ENCODE measurements around the gene LYPD6B. TPM values are rescaled to one million over a fixed set of nuclear protein-coding genes. Genes with fewer than 3 reads are reported as not detected.

LYPD6B gene
- total and polyA plus RNA-seq, 10 of the 15 experiments (the other 5 are each of a cell fraction or from before 2014, with no cell fraction given): 1.0 to 6.6 (median 4.0) TPM

GRCh38 chr2:149018981-149019380 is 19.5 kb upstream of the LYPD6B start:
- Histone ChIP-seq H3K4me2 (ENCODE audit: control insufficient read depth, insufficient read depth) (peak overlapping the region; percentile 95), H3K9ac (ENCODE audit: control insufficient read depth, insufficient read depth, low read length) (peak overlapping the region; percentile 44), H3K4me3 (no peak overlapping the region), H3K9me3 (replicated peaks; ENCODE audit: control insufficient read depth, insufficient read depth, low read length) (no peaks in the 10 kb centered on the region), H2AFZ (ENCODE audit: control insufficient read depth, low read depth, low read length) (peak overlapping the region; percentile 57), H3K4me1 (ENCODE audit: control insufficient read depth, insufficient read depth, low read length) (peaks cover 50% of the 10 kb centered on the region), H4K20me1 (ENCODE audit: control insufficient read depth, insufficient read depth) (no peaks in the 10 kb centered on the region), H3K27ac (ENCODE audit: control insufficient read depth, insufficient read depth) (peak overlapping the region; percentile 99), H3K79me2 (ENCODE audit: control insufficient read depth, insufficient read depth, low read length) (no peaks in the 10 kb centered on the region), H3K27me3 (replicated peaks in 1 of 2; ENCODE audit: control insufficient read depth in 2 of 2, insufficient read depth in 2 of 2, low read length in 1 of 2) (no peaks in the 10 kb centered on the region), H3K36me3 (ENCODE audit: control insufficient read depth in 2 of 2, insufficient read depth in 2 of 2, low read length in 1 of 2) (no peaks in the 10 kb centered on the region)
- CTCF ChIA-PET: interaction anchor here (0.6 to 18.7 kb wide), 23 partner anchors 8 to 1082 kb away, joined by 3 to 508 read pairs (median 4); partner anchors contain the start of genes LYPD6B and MMADHC
- WGBS (ENCODE audit: insufficient coverage, insufficient replicate concordance, low lambda C conversion rate, missing lambda C conversion rate): 70% methylated on average over 3 of the region's 3 CpGs
- TF ChIP-seq CREB1 (IDR thresholded peaks at IDR 0.05; ENCODE audit: low read depth): no peak
- no peak for TF ChIP-seq NRF1 (conservative IDR thresholded peaks at IDR 0.05; ENCODE audit: low read depth, low read length)
- TF ChIP-seq POLR2A (IDR thresholded peaks at IDR 0.05; ENCODE audit: low read depth, low read length): no peak
- TF ChIP-seq ZBTB40 (IDR thresholded peaks at IDR 0.05; ENCODE audit: borderline replicate concordance): no peak
- TF ChIP-seq MYB (IDR thresholded peaks at IDR 0.05; ENCODE audit: borderline replicate concordance, low read depth, low read length): no peak
- RAD21 ChIA-PET (ENCODE audit: unreplicated experiment): interaction anchor here (1.0 to 7.4 kb wide), 7 partner anchors 12 to 568 kb away, joined by 3 to 107 read pairs (median 23); partner anchors contain the start of gene LYPD6B
- FAIRE-seq: no peak
- ATAC-seq: no peak
- in situ Hi-C loops (cut with MboI) (loop anchor here (5.0 kb wide), 2 partner anchors 293 to 543 kb away; no protein-coding TSS in a partner anchor), intact Hi-C loops (cut with micrococcal nuclease; ENCODE audit: unreplicated experiment) (loop anchor here (5.0 kb wide), 2 partner anchors 68 to 433 kb away; no protein-coding TSS in a partner anchor)
- SMC1A ChIA-PET (ENCODE audit: uncharacterized antibody, unreplicated experiment): interaction anchor here (0.6 to 14.0 kb wide), 18 partner anchors 11 to 555 kb away, joined by 3 to 327 read pairs (median 4); partner anchors contain the start of gene LYPD6B
- BruUV-seq (replicated peaks): no TSS peak
- POLR2A ChIA-PET: interaction anchor here (1.2 to 1.4 kb wide), 2 partner anchors 11 to 13 kb away, joined by 3 to 4 read pairs; no protein-coding TSS in a partner anchor
- no peak for DNase-seq (ENCODE audit: low read depth, low spot score)
